Vagina (tissue), 2 donors: Measurements from ENCODE around the gene CHRND.

Source experiments
- POLR2A ChIP-seq, 2 donors: fragments of 450-650 bp; IDR thresholded peaks; one replicate each; pipeline ENCODE4 v1.6.1; 2017; ENCODE audit warnings: antibody characterized with exemption in 2 of 2, mild to moderate bottlenecking in 2 of 2, moderate library complexity in 2 of 2
- POLR2AphosphoS5 ChIP-seq, 2 donors: sonication (generic); formaldehyde crosslinking; IDR thresholded peaks; one replicate each; pipeline ENCODE4 v1.9.0; 2017; ENCODE audit warnings: antibody characterized with exemption in 2 of 2, mild to moderate bottlenecking in 2 of 2, low read depth in 1 of 2; ENCODE audit not compliant: insufficient read depth in 1 of 2

GRCh38 chr2:232502911-232503808, 22.8 kb upstream of the CHRND start:
- no peak for TF ChIP-seq POLR2A (IDR thresholded peaks at IDR 0.05)
- TF ChIP-seq POLR2AphosphoS5 (IDR thresholded peaks at IDR 0.05; ENCODE audit: insufficient read depth in 1 of 2, low read depth in 1 of 2) = no peak
